ENCODE measurements around the gene CRYBG2. TPM values are rescaled to one million over a fixed set of nuclear protein-coding genes. Genes with fewer than 3 reads are reported as not detected.

The CRYBG2 gene
- total RNA-seq, 4 donors from 2014 or later, result 0.35 to 2.7 (median 0.50) TPM

- Histone ChIP-seq H3K27me3 (no peaks in the 10 kb centered on the region), H3K4me1 (peaks cover 0 to 88% (median 42%) of the 10 kb centered on the region in 3 donors), H3K27ac (peak overlapping the region in 3 of 4 donors; percentile 95 to 97 (median 95)), H3K4me3 (no peak overlapping the region), H3K36me3 (no peaks in the 10 kb centered on the region), H3K9me3 (no peaks in the 10 kb centered on the region)
- TF ChIP-seq POLR2AphosphoS5 (IDR thresholded peaks at IDR 0.05) (no peak), POLR2A (IDR thresholded peaks at IDR 0.05) (no peak), EP300 (IDR thresholded peaks at IDR 0.05) (no peak), CTCF (IDR thresholded peaks at IDR 0.05) (no peak)
- 71 to 90% methylated on average over 3 of the region's 12 CpGs for WGBS, 2 donors (ENCODE audit: low coverage in 1 of 2)
- ATAC-seq, result no peak
Observed at GRCh38 chr1:26283871-26284596, 69.9 kb downstream of the CRYBG2 start.

- Histone ChIP-seq H3K27ac (peak overlapping the region in 3 of 4 donors; percentile 95 to 97 (median 95)), H3K27me3 (no peaks in the 10 kb centered on the region), H3K36me3 (no peaks in the 10 kb centered on the region), H3K4me1 (peaks cover 0 to 89% (median 48%) of the 10 kb centered on the region in 3 donors), H3K9me3 (no peaks in the 10 kb centered on the region), H3K4me3 (no peak overlapping the region)
- ATAC-seq, result no peak
- 33 to 65% methylated on average over 2 to 4 of the region's 4 CpGs for WGBS, 2 donors (ENCODE audit: low coverage in 1 of 2)
- TF ChIP-seq CTCF (IDR thresholded peaks at IDR 0.05) (no peak), EP300 (IDR thresholded peaks at IDR 0.05) (no peak), POLR2A (IDR thresholded peaks at IDR 0.05) (no peak), POLR2AphosphoS5 (IDR thresholded peaks at IDR 0.05) (no peak)
Observed at GRCh38 chr1:26283279-26283853, 70.6 kb downstream of the CRYBG2 start.

GRCh38 chr1:26282401-26282918 lies 71.5 kb downstream of the CRYBG2 start:
- Histone ChIP-seq H3K4me1 (peaks cover 0 to 89% (median 51%) of the 10 kb centered on the region in 3 donors), H3K27ac (peak overlapping the region in 3 of 4 donors; percentile 95 to 97 (median 95)), H3K4me3 (no peak overlapping the region), H3K36me3 (no peaks in the 10 kb centered on the region), H3K27me3 (no peaks in the 10 kb centered on the region), H3K9me3 (no peaks in the 10 kb centered on the region)
- WGBS, 2 donors (ENCODE audit: low coverage in 1 of 2), result 0% methylated on average over 1 of the region's 22 CpGs; no CpG with 5 or more reads in 1 of the 2 donors
- TF ChIP-seq CTCF (IDR thresholded peaks at IDR 0.05) (no peak), EP300 (IDR thresholded peaks at IDR 0.05) (no peak), POLR2AphosphoS5 (IDR thresholded peaks at IDR 0.05) (no peak), POLR2A (IDR thresholded peaks at IDR 0.05) (no peak)
- ATAC-seq, result no peak

GRCh38 chr1:26281971-26282370 lies 72.0 kb downstream of the CRYBG2 start:
- Histone ChIP-seq H3K27me3 (no peaks in the 10 kb centered on the region), H3K9me3 (no peaks in the 10 kb centered on the region), H3K4me1 (peaks cover 0 to 91% (median 50%) of the 10 kb centered on the region in 3 donors), H3K4me3 (no peak overlapping the region), H3K27ac (peak overlapping the region in 3 of 4 donors; percentile 95 to 97 (median 95)), H3K36me3 (peaks cover 0 to 4% of the 10 kb centered on the region in 2 donors)
- 0% methylated on average over 1 of the region's 15 CpGs; no CpG with 5 or more reads in 1 of the 2 donors for WGBS, 2 donors (ENCODE audit: low coverage in 1 of 2)
- no peak for TF ChIP-seq CTCF (IDR thresholded peaks at IDR 0.05)
- no peak for TF ChIP-seq EP300 (IDR thresholded peaks at IDR 0.05)
- TF ChIP-seq POLR2A (IDR thresholded peaks at IDR 0.05), result no peak
- TF ChIP-seq POLR2AphosphoS5 (IDR thresholded peaks at IDR 0.05), result no peak
- ATAC-seq, result no peak

Measured in gastroesophageal sphincter (tissue), 4 donors.